ENCODE measurements around the gene CYB5R2. TPM values are rescaled to one million over a fixed set of nuclear protein-coding genes. Genes with fewer than 3 reads are reported as not detected.

Gene CYB5R2
- total RNA-seq, 1 donor from 2014 or later = 2.8 TPM

GRCh38 chr11:7621554-7621953, 51.7 kb downstream of the CYB5R2 start:
- no peak overlapping the region for H3K4me3 Mint-ChIP-seq

GRCh38 chr11:7621090-7621489, 52.2 kb downstream of the CYB5R2 start:
- Mint-ChIP-seq H3K27ac (no peak overlapping the region), H3K27me3 (ENCODE audit: insufficient read depth) (peaks cover 1% of the 10 kb centered on the region), H3K4me3 (no peak overlapping the region), H3K36me3 (ENCODE audit: low read depth) (no peaks in the 10 kb centered on the region), H3K4me1 (ENCODE audit: low read depth) (no peaks in the 10 kb centered on the region), H3K9me3 (no peaks in the 10 kb centered on the region)
- intact Hi-C loops (cut with micrococcal nuclease) = no loop called here
- DNase-seq (ENCODE audit: low spot score) = no peak

More at GRCh38 chr11:7621554-7621953, 51.7 kb downstream of the CYB5R2 start:
- DNase-seq (ENCODE audit: low spot score) = no peak
- H3K27me3 Mint-ChIP-seq (ENCODE audit: insufficient read depth) = peaks cover 1% of the 10 kb centered on the region
- no peak overlapping the region for H3K27ac Mint-ChIP-seq
- no peaks in the 10 kb centered on the region for H3K4me1 Mint-ChIP-seq (ENCODE audit: low read depth)
- no peaks in the 10 kb centered on the region for H3K36me3 Mint-ChIP-seq (ENCODE audit: low read depth)
- no peaks in the 10 kb centered on the region for H3K9me3 Mint-ChIP-seq
- intact Hi-C loops (cut with micrococcal nuclease) = no loop called here

DNA sequence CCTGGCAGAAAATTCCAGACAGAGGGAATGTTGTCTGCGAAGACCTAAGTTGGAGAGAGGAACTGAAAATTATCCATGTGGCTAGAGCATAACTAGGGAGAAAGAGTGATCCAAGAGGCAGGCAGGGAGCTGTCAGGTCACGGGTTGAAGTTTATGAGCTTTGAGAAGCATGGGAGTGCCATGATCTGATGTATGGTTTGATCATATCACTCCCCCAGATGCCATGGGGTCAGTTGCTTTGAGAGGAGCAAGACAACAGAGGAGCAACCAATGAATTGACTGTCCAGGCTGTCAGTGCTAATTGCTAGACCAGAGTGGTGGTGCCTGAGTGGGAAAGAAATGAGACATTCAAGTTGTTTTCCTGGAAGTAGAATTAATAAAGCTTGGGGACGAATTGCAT, 54.0 kb downstream of the CYB5R2 start:
- Mint-ChIP-seq H3K4me1 (ENCODE audit: low read depth) (no peaks in the 10 kb centered on the region), H3K27me3 (ENCODE audit: insufficient read depth) (no peaks in the 10 kb centered on the region), H3K36me3 (ENCODE audit: low read depth) (no peaks in the 10 kb centered on the region), H3K9me3 (no peaks in the 10 kb centered on the region), H3K4me3 (no peak overlapping the region), H3K27ac (no peak overlapping the region)
- intact Hi-C loops (cut with micrococcal nuclease) = no loop called here
- DNase-seq (ENCODE audit: low spot score) = no peak

GRCh38 chr11:7617032-7617431, 56.3 kb downstream of the CYB5R2 start:
- Mint-ChIP-seq H3K9me3 (no peaks in the 10 kb centered on the region), H3K4me3 (no peak overlapping the region), H3K27me3 (ENCODE audit: insufficient read depth) (peaks cover 2% of the 10 kb centered on the region), H3K36me3 (ENCODE audit: low read depth) (no peaks in the 10 kb centered on the region), H3K27ac (no peak overlapping the region), H3K4me1 (ENCODE audit: low read depth) (no peaks in the 10 kb centered on the region)
- intact Hi-C loops (cut with micrococcal nuclease) = no loop called here
- no peak for DNase-seq (ENCODE audit: low spot score)

Other genes with a start within 250 kb of the CYB5R2 start
- not detected in 2 replicates for gene OLFML1, start 188.0 kb downstream of the CYB5R2 start, total RNA-seq
- 0.62 and 2.9 TPM in 2 replicates for gene PPFIBP2, start 159.5 kb downstream of the CYB5R2 start, total RNA-seq
- gene OVCH2, start 33.0 kb upstream of the CYB5R2 start, total RNA-seq = not detected in 2 replicates
- gene OR5P2, start 123.4 kb upstream of the CYB5R2 start, total RNA-seq = not detected in 2 replicates
- not detected in 2 replicates for gene OR5P3, start 157.3 kb upstream of the CYB5R2 start, total RNA-seq

Measured in activated T-helper 1 cell treated with anti-CD3 and anti-CD28 coated beads, Interleukin-12 subunit alpha, Interleukin-12 subunit beta, Interleukin-2, Interleukin-4 antibody, amounts not matched to agents 30 ng/mL and 10 ng/mL and 1 ng/mL, durations not matched to agents 14 hours and 24 hours and 36 hours (primary cell).